Parathyroid adenoma (tissue), 2 donors: ENCODE measurements around the gene PKP4.

Experiments used
- H2AFZ ChIP-seq: fragments of 300-600 bp; sonication (generic); one replicate; pipeline ENCODE4 v1.7.0; 2017; ENCODE audit warnings: antibody characterized with exemption, mild to moderate bottlenecking
- H3K27ac ChIP-seq: fragments of 300-600 bp; sonication (generic); one replicate; pipeline ENCODE4 v1.7.0; 2017
- H3K27me3 ChIP-seq: fragments of 300-600 bp; sonication (generic); one replicate; pipeline ENCODE4 v1.7.0; 2017; ENCODE audit warnings: low read length; ENCODE audit not compliant: control insufficient read depth, insufficient read depth
- H3K36me3 ChIP-seq: fragments of 300-600 bp; sonication (generic); one replicate; pipeline ENCODE4 v1.7.0; 2017; ENCODE audit warnings: low read length; ENCODE audit not compliant: control insufficient read depth, insufficient read depth
- H3K4me1 ChIP-seq: fragments of 300-600 bp; sonication (generic); one replicate; pipeline ENCODE4 v1.7.0; 2017; ENCODE audit warnings: control low read depth
- H3K4me2 ChIP-seq: fragments of 300-600 bp; sonication (generic); one replicate; pipeline ENCODE4 v1.7.0; 2017; ENCODE audit warnings: low read length
- H3K4me3 ChIP-seq: fragments of 300-600 bp; sonication (generic); one replicate; pipeline ENCODE4 v1.7.0; 2017; ENCODE audit warnings: low read depth, low read length
- H3K79me2 ChIP-seq: fragments of 300-600 bp; sonication (generic); one replicate; pipeline ENCODE4 v1.7.0; 2017; ENCODE audit warnings: control low read depth
- H3K9ac ChIP-seq: fragments of 300-600 bp; sonication (generic); one replicate; pipeline ENCODE4 v1.7.0; 2017; ENCODE audit warnings: mild to moderate bottlenecking
- H3K9me3 ChIP-seq: fragments of 300-600 bp; sonication (generic); one replicate; pipeline ENCODE4 v1.7.0; 2017; ENCODE audit warnings: low read length; ENCODE audit not compliant: control insufficient read depth
- CTCF ChIP-seq: fragments of 300-600 bp; sonication (generic); IDR thresholded peaks from one replicate; pipeline ENCODE4 v1.7.0; 2017; ENCODE audit warnings: antibody characterized with exemption, mild to moderate bottlenecking
- donor health status: primary hyperparathyroidism.

The PKP4 gene

GRCh38 chr2:158637357-158637756 is 180.6 kb downstream of the PKP4 start:
- no peak overlapping the region for H3K9ac ChIP-seq

GRCh38 chr2:158644139-158644538 is 187.4 kb downstream of the PKP4 start:
- H3K4me2 ChIP-seq: no peak overlapping the region
- no peaks in the 10 kb centered on the region for H3K79me2 ChIP-seq
- H2AFZ ChIP-seq: no peak overlapping the region
- H3K27ac ChIP-seq: no peak overlapping the region
- no peak overlapping the region for H3K9ac ChIP-seq
- H3K27me3 ChIP-seq: no peaks in the 10 kb centered on the region
- H3K4me3 ChIP-seq: no peak overlapping the region
- no peaks in the 10 kb centered on the region for H3K4me1 ChIP-seq
- H3K36me3 ChIP-seq: no peaks in the 10 kb centered on the region
- no peak for TF ChIP-seq CTCF
- no peaks in the 10 kb centered on the region for H3K9me3 ChIP-seq

More at GRCh38 chr2:158637357-158637756, 180.6 kb downstream of the PKP4 start:
- Histone ChIP-seq H3K79me2 (no peaks in the 10 kb centered on the region), H3K4me3 (no peak overlapping the region), H3K27me3 (no peaks in the 10 kb centered on the region), H3K4me2 (no peak overlapping the region), H3K4me1 (no peaks in the 10 kb centered on the region), H3K9me3 (no peaks in the 10 kb centered on the region), H3K27ac (no peak overlapping the region), H2AFZ (no peak overlapping the region), H3K36me3 (no peaks in the 10 kb centered on the region)
- no peak for TF ChIP-seq CTCF

GRCh38 chr2:158645299-158645698 is 188.5 kb downstream of the PKP4 start:
- Histone ChIP-seq H3K9me3 (no peaks in the 10 kb centered on the region), H3K4me3 (no peak overlapping the region), H3K36me3 (no peaks in the 10 kb centered on the region), H3K4me1 (no peaks in the 10 kb centered on the region), H3K9ac (no peak overlapping the region), H3K27ac (no peak overlapping the region), H3K4me2 (no peak overlapping the region), H3K79me2 (no peaks in the 10 kb centered on the region), H3K27me3 (no peaks in the 10 kb centered on the region), H2AFZ (no peak overlapping the region)
- TF ChIP-seq CTCF: no peak

- Histone ChIP-seq H3K9ac (no peak overlapping the region), H3K4me1 (no peaks in the 10 kb centered on the region), H2AFZ (no peak overlapping the region), H3K27ac (no peak overlapping the region), H3K4me2 (no peak overlapping the region), H3K27me3 (no peaks in the 10 kb centered on the region), H3K9me3 (no peaks in the 10 kb centered on the region), H3K4me3 (no peak overlapping the region), H3K36me3 (no peaks in the 10 kb centered on the region), H3K79me2 (no peaks in the 10 kb centered on the region)
- no peak for TF ChIP-seq CTCF
These were observed 190.9 kb downstream of the PKP4 start for GRCh38 chr2:158647436-158648231.

GRCh38 chr2:158649846-158650245 is 193.1 kb downstream of the PKP4 start:
- H3K4me1 ChIP-seq: no peaks in the 10 kb centered on the region
- no peak for TF ChIP-seq CTCF
- no peak overlapping the region for H2AFZ ChIP-seq
- H3K4me3 ChIP-seq: no peak overlapping the region
- H3K27ac ChIP-seq: no peak overlapping the region
- H3K9ac ChIP-seq: no peak overlapping the region
- no peak overlapping the region for H3K4me2 ChIP-seq
- no peaks in the 10 kb centered on the region for H3K79me2 ChIP-seq
- no peaks in the 10 kb centered on the region for H3K27me3 ChIP-seq
- no peaks in the 10 kb centered on the region for H3K36me3 ChIP-seq
- H3K9me3 ChIP-seq: no peaks in the 10 kb centered on the region
